HG02759 (cell line): Measurements from ENCODE around the gene ICOS.
"Not testable (repeated sequence)": the region's sequence is repeated elsewhere in the genome, so short reads cannot be mapped to it uniquely, and the experiment has no call there.

Experiments
- ATAC-seq: cut with Tn5 transposase; IDR thresholded peaks from one replicate; pipeline ENCODE4 v1.9.1; 2021; ENCODE audit warnings: mild to moderate bottlenecking, moderate library complexity; ENCODE audit not compliant: unreplicated experiment

The ICOS gene

DNA sequence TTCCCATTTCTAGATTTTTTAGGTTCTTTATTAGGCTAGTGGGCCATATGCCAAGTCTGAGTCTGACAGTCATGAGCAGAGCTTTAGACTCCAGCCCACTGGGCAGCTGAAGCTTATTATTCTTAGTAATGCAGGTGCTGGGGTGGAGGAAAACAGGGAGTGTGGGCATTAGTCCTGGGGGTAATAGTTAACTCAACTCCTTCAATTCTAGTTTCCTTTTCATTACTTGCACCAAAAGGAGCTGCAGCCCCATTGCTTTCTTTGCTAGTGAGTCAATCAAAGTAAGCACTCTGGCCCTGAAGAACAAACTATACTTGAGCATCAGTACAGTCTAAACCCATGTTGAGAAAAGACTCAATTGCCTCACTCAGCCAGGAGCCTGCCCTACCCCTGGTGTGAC lies 35.5 kb downstream of the ICOS start:
- ATAC-seq = peak; percentile 67

DNA sequence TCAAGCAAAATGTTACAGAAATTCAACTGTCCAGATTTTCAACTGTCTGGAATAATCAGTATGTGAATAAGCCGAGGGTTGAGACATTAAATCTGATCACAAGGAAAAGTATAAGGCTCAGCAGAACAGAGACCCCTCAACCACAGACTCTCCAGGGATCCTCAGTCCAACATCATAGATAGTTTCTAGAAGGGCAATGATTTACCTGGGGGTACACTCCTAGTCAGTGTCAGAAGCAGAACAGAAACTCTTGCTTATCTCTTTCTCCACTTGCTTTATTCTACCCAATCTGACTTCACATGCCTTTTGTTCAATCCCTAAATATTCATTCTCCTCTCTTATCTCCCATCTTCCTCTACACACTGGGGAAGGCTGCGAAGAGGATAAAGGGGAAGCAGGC lies 36.4 kb downstream of the ICOS start:
- ATAC-seq = peak; percentile 69

DNA sequence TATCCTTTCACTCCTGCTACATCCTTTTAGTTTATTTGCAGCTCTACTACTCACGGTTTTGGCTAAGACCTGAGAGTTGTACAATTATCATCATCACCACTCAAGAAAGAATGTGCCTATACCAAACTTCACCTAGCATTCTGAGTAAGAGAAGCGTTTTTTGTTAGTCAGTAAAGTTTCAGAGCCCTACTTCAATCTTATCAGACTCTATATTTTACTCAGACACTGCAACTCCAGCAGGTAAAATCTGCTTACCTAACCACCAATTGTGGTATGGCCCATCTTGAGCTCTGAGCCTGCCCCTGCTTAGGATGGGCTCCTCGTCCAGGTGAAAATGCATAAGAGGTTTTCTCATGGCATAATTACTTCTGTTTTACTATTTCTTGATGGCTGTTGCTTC lies 37.1 kb downstream of the ICOS start:
- ATAC-seq = peak; percentile 31

DNA sequence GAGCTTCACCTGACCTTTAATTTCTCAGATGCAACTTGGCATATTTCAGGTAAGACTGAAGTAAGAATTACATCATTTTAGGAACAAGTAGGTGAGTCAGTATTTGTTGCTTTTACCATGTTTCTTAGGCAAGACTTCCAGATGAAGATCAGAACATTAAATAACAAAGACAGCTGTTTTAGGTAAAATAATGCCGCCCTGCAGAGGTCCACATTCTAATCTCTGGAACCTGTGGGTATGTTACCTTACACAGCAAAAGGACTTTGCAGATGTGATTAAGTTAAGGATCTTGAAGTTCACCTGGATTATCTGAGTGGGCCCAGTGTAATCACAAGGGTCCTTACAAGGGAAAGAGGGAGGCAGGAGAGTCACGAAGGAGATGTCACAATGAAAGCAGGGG lies 39.3 kb downstream of the ICOS start:
- ATAC-seq = no peak

DNA sequence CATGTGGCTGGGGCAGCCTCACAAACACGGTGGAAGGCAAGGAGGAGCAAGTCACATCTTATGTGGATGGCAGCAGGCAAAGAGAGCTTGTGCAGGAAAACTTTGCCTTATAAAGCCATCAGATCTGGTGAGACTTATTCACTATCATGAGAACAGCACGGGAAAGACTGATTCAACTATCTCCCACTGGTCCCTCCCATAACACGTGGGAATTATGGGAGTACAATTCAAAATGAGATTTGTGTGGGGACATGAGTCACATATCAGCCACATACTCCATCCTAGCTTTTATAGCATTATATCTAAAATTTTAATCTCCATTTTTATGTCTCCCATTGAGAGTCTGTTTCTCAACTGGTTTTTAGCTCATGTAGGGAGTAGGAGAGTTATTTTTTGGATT lies 45.7 kb downstream of the ICOS start:
- ATAC-seq = no peak

DNA sequence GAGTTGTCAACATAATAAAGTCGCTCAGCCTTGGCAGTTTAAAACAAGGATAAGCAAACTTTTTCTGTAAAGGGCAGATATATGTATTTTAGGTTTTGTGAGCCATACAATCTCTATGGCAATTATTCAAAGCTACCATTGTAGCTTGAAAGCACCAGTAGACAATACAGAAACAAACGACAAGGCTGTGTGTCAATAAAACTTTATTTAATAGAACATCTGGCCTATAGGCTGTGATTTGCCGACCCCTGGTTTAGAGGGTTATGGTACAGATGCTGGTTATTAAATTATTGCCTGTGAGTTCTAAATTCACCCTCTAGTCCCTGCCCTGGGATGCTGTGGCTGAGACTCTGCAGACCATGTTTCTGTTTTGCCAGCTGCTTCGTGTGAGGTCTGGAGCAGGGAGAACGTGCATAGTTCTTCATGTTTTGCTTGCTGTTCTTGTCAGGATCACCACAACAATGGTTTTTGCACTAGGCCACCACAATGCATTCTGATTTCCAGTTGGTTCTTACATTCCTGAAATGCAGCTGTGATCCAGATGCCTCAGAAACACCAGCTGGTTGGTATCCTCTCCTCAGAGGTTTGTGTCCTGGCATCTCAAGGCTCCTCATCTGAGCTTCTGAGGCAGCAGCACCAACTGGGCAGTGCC lies 46.6 kb downstream of the ICOS start:
- ATAC-seq = no peak

DNA sequence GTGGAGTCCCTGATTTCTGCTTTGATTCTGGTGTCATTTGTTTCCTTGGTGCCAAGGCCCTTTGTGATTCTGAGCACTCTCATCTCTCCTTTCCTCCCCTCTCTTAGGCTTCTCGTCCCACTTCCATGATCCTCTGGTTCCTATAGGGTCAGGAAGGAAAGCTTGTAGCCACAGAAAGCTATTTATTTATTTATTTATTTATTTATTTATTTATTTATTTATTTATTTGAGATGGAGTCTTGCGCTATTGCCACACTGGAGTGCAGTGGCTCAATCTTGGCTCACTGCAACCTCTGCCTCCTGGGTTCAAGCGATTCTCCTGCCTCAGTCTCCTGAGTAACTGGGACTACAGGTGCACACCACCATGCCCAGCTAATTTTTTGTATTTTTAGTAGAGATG lies 49.4 kb downstream of the ICOS start:
- ATAC-seq = not testable (repeated sequence)

DNA sequence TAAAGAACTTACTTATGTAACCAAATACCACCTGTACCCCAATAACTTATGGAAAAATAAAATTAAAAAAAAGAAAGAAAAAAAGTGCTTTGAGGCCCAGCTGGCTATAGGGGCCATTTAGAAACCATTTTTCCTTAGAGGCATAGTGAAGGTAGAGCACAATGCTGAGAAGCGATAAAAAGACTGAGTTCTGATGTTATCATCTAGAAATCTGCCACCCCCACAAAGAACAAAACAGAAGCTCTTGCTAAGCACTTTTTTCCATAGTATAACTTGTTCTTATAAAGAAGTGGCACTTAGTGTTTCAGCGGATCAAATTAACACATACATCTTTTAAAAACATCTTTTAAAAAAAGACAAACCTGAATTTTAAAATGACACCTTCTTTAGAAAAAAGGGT lies 51.4 kb downstream of the ICOS start:
- ATAC-seq = no peak

DNA sequence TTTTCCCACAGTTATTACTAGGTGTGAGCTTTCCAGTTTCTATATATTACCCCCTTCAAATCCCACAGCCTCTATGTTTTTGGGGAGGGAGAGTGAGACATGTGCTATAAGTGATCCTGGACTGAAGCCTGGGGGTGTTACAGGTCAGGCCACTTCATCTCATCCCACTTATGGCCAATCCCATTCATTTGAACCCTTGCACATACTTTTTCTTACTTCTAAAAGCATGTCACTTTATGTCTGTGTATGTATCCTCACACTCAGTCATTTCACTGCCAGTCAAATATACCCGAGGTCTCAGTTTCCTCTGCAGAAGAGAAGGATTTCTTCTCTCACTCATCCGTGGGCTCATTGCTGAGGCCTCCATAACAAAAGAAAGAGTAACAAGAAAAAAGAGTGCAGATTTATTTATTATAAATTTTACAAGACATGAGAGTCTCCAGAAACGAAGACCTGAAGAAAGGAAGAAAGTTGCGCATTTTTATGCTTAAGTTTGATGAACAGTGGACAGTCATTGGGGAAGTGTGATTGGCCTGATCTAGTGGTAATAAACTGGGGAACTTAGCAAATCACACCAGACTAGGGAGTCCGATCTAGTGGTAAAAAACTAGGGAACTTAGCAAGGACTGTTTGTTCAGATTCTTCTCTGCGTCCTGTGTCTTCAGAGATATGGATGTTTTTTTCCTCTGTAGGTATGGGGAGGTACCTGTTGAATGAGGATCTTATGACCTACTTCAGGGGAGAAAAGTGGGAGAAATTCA lies 52.1 kb downstream of the ICOS start:
- ATAC-seq = no peak

DNA sequence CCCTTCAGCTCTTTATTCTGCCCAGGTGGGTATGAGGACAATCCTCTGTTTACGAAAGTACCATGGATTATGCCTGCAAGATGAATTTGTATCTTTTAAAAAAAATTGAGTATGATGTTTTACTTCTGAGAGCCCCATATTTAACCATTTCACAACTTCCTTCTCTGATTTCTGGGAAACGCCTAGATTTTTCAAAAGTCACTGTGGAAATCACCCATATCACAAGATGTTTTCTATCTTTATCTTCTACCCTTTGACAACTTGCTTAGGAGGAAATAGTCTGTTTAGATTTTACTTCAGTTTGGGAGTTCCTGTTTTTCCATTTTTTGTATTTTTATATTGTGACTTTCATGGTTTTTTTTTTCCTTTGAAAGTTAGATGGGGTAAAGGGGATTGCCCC lies 53.0 kb downstream of the ICOS start:
- no peak for ATAC-seq

DNA sequence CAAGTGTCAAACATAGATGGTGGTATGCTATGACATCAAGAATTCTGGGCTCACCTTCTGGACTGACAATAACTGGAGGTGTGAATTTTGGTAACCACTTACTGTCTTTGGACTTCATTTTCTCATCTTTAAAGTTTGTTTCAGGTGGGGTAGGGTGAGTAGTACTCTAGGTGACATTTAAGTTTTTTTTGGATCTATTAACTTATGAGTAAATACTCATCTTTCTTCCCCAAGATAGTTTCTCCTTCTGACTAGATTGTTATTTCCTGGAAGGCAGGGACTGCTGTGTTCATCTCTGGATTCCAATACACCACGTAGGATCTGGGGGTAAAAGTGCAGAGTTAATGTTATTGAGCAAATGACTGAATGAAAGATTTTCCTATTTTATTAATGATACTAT lies 55.9 kb downstream of the ICOS start:
- no peak for ATAC-seq

DNA sequence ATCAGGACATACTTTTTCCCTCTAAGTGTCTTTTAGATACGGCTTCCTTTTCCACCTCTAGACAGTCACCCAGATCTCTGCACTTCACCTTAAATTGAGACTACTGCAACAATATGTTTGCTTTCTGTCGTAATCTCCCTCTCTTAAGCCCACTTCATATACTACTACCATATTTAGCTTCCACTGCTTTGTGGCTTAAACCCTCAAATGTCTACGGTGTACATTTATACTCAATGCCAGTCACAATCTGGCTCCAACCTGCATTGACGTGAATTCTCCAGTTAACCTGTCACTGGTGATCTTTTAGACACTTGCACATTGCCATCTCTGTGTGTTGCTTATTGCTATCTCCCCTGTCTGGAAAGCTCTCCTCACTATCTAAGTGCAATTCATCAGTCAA lies 56.4 kb downstream of the ICOS start:
- ATAC-seq = no peak

DNA sequence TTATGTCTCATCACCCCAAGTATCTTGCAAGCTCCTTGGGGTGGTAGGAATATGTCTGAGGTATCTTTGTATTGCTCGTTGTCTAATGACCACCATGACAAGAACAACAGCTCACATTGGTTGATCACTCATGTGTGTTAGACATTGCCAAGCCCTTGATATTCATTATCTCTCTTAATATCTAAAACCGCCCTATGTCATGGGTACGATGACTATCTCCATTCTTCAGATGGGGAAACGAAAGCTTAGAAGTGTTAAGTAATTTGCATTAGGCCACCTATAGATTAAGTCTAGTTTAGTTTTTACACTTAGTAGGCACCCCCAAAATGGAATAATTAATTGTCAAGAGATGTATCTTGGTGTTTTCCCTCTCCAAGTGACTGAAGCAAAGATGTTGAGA lies 57.0 kb downstream of the ICOS start:
- ATAC-seq = no peak

DNA sequence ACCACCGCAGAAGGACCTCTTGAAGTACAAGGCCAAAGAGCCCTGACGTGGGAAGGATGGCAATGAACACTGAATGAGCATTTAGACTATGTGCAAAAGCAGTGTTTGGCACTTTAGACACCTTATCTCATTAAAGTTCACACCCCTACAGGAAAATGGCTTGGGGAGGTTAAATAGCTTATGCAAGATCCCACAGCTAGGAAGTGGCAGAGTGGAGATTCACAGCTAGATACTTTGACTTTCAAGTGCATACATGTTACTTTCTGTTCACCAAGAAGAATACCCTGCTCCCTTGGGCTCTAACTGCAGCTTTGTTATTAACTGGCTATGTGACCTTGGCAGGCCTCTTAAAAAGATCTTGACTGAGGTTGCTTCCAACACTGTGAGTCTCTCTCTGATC lies 58.2 kb downstream of the ICOS start:
- ATAC-seq = no peak

DNA sequence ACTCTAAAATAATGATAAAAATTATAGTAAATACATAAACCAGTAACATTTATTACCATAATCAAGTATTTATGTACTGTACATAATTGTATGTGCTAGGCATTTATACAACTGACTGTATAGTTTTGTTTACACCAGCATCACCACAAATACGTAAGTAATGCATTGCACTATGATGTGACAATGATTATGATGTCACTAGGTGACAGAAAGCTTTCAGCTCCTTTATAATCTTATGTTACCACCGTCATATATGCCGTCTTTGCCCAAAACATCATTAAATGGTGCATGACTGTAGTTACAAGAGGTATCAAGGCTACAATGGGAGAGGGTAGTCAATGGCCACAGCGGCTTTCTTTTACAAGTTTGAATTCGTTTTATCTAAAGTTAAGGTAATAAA lies 60.1 kb downstream of the ICOS start:
- no peak for ATAC-seq

DNA sequence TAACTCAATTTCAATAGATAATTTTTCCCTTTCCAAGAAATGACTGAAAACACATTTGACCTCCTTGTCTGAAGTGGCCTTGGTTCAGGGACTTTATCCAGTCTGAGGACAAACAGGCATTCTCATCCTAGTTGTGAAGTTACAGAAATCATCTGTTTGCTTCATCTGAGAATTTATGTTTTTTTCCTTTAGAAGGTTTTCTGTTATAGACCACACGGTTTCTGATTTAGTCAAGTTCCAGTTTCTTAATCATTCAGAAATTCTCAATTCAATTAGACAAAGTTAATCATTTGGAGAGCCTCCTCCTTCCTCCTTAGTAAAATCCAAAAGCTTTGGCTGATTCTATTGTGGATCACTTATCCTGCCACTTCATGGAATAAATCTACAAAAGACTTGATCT lies 60.9 kb downstream of the ICOS start:
- ATAC-seq = peak; percentile 65

DNA sequence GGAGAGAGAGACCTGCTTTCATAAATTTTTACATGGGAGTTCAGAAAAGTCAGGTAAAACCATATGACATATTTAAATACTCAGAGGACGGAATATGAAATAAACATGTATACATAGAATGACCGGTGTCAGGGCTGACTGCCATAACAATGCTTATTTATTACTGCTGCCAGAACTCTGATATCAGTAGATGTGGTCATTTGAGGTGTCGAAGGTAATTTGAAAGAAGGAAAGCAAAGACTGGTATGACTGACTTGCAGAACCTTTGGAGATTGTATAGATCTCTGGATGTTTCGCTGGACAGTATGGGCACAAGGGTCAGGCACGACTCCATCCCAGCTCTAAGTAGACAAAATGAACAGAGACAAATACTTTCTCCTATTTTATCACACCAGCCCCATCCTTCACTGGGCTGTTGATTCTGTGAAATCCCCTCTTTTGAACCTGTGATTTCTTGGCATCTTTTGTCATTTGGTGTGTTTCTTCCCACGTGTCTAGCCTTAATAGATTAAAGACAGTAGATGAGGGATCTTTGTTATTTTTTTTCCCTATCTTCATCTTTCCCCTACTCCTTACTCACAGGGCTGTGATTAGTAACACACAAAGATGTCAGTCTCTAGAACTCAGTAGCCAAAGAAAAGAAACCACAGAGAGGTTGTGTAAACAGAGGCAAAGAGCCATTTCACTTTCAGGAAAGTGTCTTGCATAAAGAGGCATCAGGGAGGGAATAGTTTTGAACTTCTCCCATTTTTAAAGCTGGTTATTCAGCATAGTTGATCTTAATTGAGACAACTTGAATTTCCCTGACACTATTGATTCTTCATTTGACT lies 61.6 kb downstream of the ICOS start:
- ATAC-seq = no peak

DNA sequence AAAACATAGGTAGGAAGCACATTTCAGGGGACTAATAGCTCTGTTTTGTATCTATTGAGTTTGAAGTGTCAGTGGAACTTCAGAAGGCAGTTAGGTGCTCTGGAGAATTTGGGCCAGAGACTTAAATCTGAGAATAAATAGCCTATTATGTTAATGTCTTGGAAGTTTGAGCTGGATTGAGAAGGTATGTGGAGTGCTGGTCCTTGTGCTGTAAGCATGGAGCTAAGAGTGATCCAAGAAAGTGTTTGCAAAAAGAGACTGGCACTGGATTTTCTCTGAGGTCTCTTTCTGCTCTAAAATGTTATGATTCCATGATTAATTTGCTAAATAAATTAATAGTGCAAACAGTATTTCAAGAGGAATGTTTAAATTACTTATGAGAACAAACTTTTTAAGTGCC lies 63.3 kb downstream of the ICOS start:
- no peak for ATAC-seq

DNA sequence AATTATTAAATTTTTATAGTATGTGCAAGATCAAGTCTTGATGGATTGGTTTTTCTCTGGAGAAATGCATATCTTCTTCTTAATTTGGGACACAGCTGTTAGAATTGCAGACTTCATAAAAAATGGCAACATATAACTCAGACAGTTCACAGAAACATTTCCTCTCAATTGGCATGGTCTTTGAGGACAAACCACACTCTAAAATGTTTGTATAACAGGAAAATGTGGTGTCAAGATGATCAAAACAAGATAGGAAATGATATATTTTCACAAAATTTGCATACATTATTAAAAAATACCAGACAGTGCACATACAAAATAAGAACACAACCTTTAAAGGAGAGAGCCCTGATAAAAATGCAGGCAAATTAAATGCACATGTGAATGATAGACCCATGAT lies 63.9 kb downstream of the ICOS start:
- no peak for ATAC-seq

DNA sequence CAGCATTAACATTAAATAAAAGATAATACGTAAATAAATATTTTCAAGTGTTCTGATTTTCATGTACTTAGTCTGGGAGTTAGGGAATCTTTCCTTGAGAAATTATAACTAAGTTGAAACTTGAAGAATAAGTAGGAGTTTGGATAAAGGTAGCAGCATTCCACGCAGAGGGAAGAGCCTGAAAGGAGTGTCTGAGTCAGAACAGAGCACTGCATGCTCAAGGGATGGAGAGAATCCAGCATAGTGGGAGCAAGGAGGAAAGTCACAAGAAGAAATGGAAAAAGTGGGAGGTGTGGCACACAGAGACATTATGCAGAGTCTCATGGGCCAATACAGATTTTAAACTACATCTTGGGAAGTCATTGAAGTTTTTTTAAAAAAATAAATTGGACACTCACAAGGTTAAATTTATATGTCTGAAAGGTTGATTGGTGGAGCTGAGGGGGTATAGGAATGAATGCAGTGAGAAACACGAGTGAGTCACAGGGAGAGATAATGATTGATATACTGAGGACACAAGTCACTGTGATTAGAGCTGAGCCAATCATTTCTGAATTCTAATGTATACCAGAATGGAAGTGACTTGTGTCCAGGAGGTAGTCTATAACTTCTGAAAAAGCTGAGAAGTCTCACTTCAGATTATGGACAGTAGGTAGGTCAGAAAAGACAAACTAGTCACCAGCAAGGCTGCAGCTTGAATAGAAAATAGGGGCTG lies 66.9 kb downstream of the ICOS start:
- no peak for ATAC-seq

DNA sequence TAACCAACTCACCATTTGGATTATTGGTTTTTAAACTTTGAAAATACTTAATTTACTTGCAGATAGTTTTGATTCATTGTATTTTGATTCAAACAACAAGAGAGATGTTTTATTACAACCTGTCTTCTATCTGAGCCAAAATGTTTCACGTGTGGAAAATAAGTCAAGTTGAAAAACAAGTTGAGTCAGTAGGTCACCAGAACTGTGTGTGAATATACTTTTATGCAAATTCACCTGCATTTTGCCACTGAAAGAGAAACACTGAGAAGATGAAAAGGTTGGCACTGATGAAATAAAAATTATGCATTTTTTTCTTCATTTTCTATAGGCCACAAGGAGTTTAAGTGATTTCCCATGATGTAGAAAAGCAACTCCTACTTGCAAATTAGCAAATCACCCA lies 68.3 kb downstream of the ICOS start:
- no peak for ATAC-seq
